Measurements from ENCODE around the gene IPMK. TPM values are rescaled to one million over a fixed set of nuclear protein-coding genes. Genes with fewer than 3 reads are reported as not detected.
A peak's percentile ranks its signal among the peaks of the same experiment; 100 is the strongest.

The IPMK gene
- total RNA-seq, 6 experiments from 2014 or later: 3.3 to 3.8 (median 3.5) TPM

- TF ChIP-seq CTCF (IDR thresholded peaks at IDR 0.05): no peak
- H3K4me1 Mint-ChIP-seq (ENCODE audit: low read depth): no peaks in the 10 kb centered on the region
- no peaks in the 10 kb centered on the region for H3K9me3 Mint-ChIP-seq
- DNase-seq: no peak
- H3K27ac Mint-ChIP-seq: no peak overlapping the region
- H3K36me3 Mint-ChIP-seq (ENCODE audit: low read depth): no peaks in the 10 kb centered on the region
- H3K27me3 Mint-ChIP-seq (ENCODE audit: insufficient read depth): peaks cover 22% of the 10 kb centered on the region
- H3K4me3 Mint-ChIP-seq: no peak overlapping the region
Observed at GRCh38 chr10:58304099-58304633, 36.5 kb upstream of the IPMK start.

GRCh38 chr10:58302254-58302653 lies 34.6 kb upstream of the IPMK start:
- Mint-ChIP-seq H3K36me3 (ENCODE audit: low read depth) (no peaks in the 10 kb centered on the region), H3K4me3 (no peak overlapping the region), H3K4me1 (ENCODE audit: low read depth) (no peaks in the 10 kb centered on the region), H3K27ac (no peak overlapping the region), H3K27me3 (ENCODE audit: insufficient read depth) (peaks cover 18% of the 10 kb centered on the region), H3K9me3 (no peaks in the 10 kb centered on the region)
- DNase-seq: no peak
- no peak for TF ChIP-seq CTCF (IDR thresholded peaks at IDR 0.05)

- no peak for TF ChIP-seq CTCF (IDR thresholded peaks at IDR 0.05)
- Mint-ChIP-seq H3K36me3 (ENCODE audit: low read depth) (no peaks in the 10 kb centered on the region), H3K9me3 (no peaks in the 10 kb centered on the region), H3K4me3 (no peak overlapping the region), H3K27me3 (ENCODE audit: insufficient read depth) (peaks cover 15% of the 10 kb centered on the region), H3K27ac (no peak overlapping the region), H3K4me1 (ENCODE audit: low read depth) (no peaks in the 10 kb centered on the region)
- DNase-seq: no peak
Observed at GRCh38 chr10:58300676-58301075, 33.0 kb upstream of the IPMK start.

- Mint-ChIP-seq H3K36me3 (ENCODE audit: low read depth) (no peaks in the 10 kb centered on the region), H3K4me3 (no peak overlapping the region), H3K27me3 (ENCODE audit: insufficient read depth) (peaks cover 13% of the 10 kb centered on the region; the same call in 1 of the 2 replicates), H3K27ac (no peak overlapping the region), H3K4me1 (ENCODE audit: low read depth) (no peaks in the 10 kb centered on the region), H3K9me3 (no peaks in the 10 kb centered on the region)
- DNase-seq: peak; percentile 46
- TF ChIP-seq CTCF (IDR thresholded peaks at IDR 0.05): peak; percentile 93
Observed at GRCh38 chr10:58299580-58299979, 31.9 kb upstream of the IPMK start.

GRCh38 chr10:58293989-58294388 lies 26.3 kb upstream of the IPMK start:
- H3K4me1 Mint-ChIP-seq (ENCODE audit: low read depth): peaks cover 5% of the 10 kb centered on the region; the same call in 1 of the 2 replicates
- H3K9me3 Mint-ChIP-seq: no peaks in the 10 kb centered on the region
- H3K27me3 Mint-ChIP-seq (ENCODE audit: insufficient read depth): no peaks in the 10 kb centered on the region
- H3K27ac Mint-ChIP-seq: no peak overlapping the region
- DNase-seq: no peak
- TF ChIP-seq CTCF (IDR thresholded peaks at IDR 0.05): no peak
- no peak overlapping the region for H3K4me3 Mint-ChIP-seq
- H3K36me3 Mint-ChIP-seq (ENCODE audit: low read depth): no peaks in the 10 kb centered on the region
